GM23248 (cell line): ENCODE results near the gene GXYLT2. TPM values are rescaled to one million over a fixed set of nuclear protein-coding genes. Genes with fewer than 3 reads are reported as not detected.

Experiments
- DNase-seq: peaks from one replicate; pipeline ENCODE4 v3.0.0-alpha.2; 2015
- H2AFZ ChIP-seq: fragments of 200-600 bp; sonication (generic); 2 replicates; pipeline ENCODE4 v1.6.1; 2016; ENCODE audit warnings: antibody characterized with exemption
- H3F3A ChIP-seq: fragments of 200-600 bp; sonication (generic); 2 replicates; pipeline ENCODE4 v1.6.1; 2016; ENCODE audit warnings: mild to moderate bottlenecking, antibody characterized with exemption, mixed run types; ENCODE audit not compliant: insufficient read depth
- H3K27ac ChIP-seq: fragments of 200-600 bp; sonication (generic); 2 replicates; pipeline ENCODE4 v1.5.1; 2016; ENCODE audit warnings: mild to moderate bottlenecking
- H3K27me3 ChIP-seq: fragments of 200-600 bp; sonication (generic); replicated peaks from 2 replicates; pipeline ENCODE4 v1.6.1; 2016; ENCODE audit warnings: mild to moderate bottlenecking; ENCODE audit not compliant: insufficient read depth
- H3K36me3 ChIP-seq: fragments of 200-600 bp; sonication (generic); 2 replicates; pipeline ENCODE4 v1.6.1; 2016; ENCODE audit warnings: low read depth, mild to moderate bottlenecking
- H3K4me1 ChIP-seq: fragments of 200-600 bp; sonication (generic); 2 replicates; pipeline ENCODE4 v1.6.1; 2016; ENCODE audit warnings: mild to moderate bottlenecking; ENCODE audit not compliant: insufficient read depth
- H3K4me2 ChIP-seq: fragments of 200-600 bp; sonication (generic); one replicate; pipeline ENCODE4 v1.6.1; 2016; ENCODE audit warnings: mild to moderate bottlenecking; ENCODE audit not compliant: unreplicated experiment
- H3K4me3 ChIP-seq: fragments of 200-600 bp; sonication (generic); 2 replicates; pipeline ENCODE4 v1.5.1; 2016; ENCODE audit warnings: mild to moderate bottlenecking
- H3K79me2 ChIP-seq: fragments of 200-600 bp; sonication (generic); 2 replicates; pipeline ENCODE4 v1.6.1; 2016; ENCODE audit warnings: mild to moderate bottlenecking; ENCODE audit not compliant: insufficient read depth
- H3K9ac ChIP-seq: fragments of 200-600 bp; sonication (generic); 2 replicates; pipeline ENCODE4 v1.6.1; 2016; ENCODE audit warnings: mild to moderate bottlenecking
- H3K9me2 ChIP-seq: fragments of 200-600 bp; sonication (generic); 2 replicates; pipeline ENCODE4 v1.6.1; 2016; ENCODE audit warnings: mixed run types, mild to moderate bottlenecking, moderate library complexity; ENCODE audit not compliant: insufficient read depth
- H3K9me3 ChIP-seq: fragments of 200-600 bp; sonication (generic); one replicate; pipeline ENCODE4 v1.6.1; 2017; ENCODE audit warnings: low read depth
- H4K20me1 ChIP-seq: fragments of 200-600 bp; sonication (generic); 2 replicates; pipeline ENCODE4 v1.6.0; 2016; ENCODE audit not compliant: insufficient read depth
- EZH2 ChIP-seq: fragments of 200-600 bp; sonication (generic); IDR thresholded peaks from 2 replicates; pipeline ENCODE4 v1.6.1; 2018; ENCODE audit warnings: antibody characterized with exemption, mild to moderate bottlenecking; ENCODE audit not compliant: insufficient read depth, poor library complexity, severe bottlenecking
- EZH2phosphoT487 ChIP-seq: fragments of 200-600 bp; sonication (generic); IDR thresholded peaks from 2 replicates; pipeline ENCODE4 v1.6.1; 2018; ENCODE audit warnings: antibody characterized with exemption, moderate library complexity, mild to moderate bottlenecking, low read depth; ENCODE audit not compliant: insufficient read depth
- WGBS, 2 experiments: methylation state at CpG; one replicate each; pipeline ENCODE4 v1.1.6; 2015 to 2017; ENCODE audit warnings: low lambda C conversion rate in 2 of 2, low coverage in 1 of 2; ENCODE audit errors: missing lambda C conversion rate in 2 of 2; 5-methylcytosine and 5-hydroxymethylcytosine counted together
- in situ Hi-C: fragments of 300-500 bp; cut with MboI; formaldehyde crosslinking; loops from 2 replicates; pipeline ENCODE4 v1.15.0; 2020
- polyA plus RNA-seq: library from polyadenylated mRNA; unstranded; fragments of >200 nt; fragmentation: Nextera tagmentation; extraction: Ambion mirVana; gene quantifications from 2 replicates; pipeline ENCODE4 v1.2.1, GENCODE V29; 2016
- total RNA-seq: library from RNA; depleted of rRNA; stranded (reverse); fragments of >200 nt; shearing (Covaris generic); gene quantifications from 2 replicates; pipeline ENCODE4 v1.2.3, GENCODE V29; 2014

The GXYLT2 gene
- total and polyA plus RNA-seq, 2 experiments from 2014 or later = 1.2 to 13.2 TPM

- DNase-seq = no peak
- Histone ChIP-seq H3K9me2 (no peaks in the 10 kb centered on the region), H3K4me3 (no peak overlapping the region), H3F3A (no peaks in the 10 kb centered on the region), H3K27me3 (no peaks in the 10 kb centered on the region), H3K4me1 (no peaks in the 10 kb centered on the region), H3K9ac (no peak overlapping the region), H3K9me3 (no peaks in the 10 kb centered on the region), H3K4me2 (no peak overlapping the region), H3K36me3 (no peaks in the 10 kb centered on the region), H3K79me2 (no peaks in the 10 kb centered on the region), H3K27ac (no peak overlapping the region), H4K20me1 (no peaks in the 10 kb centered on the region), H2AFZ (no peak overlapping the region)
- in situ Hi-C loops = no loop called here
- 91 to 95% methylated on average over 8 of the region's 8 CpGs for WGBS, 2 experiments
- no peak for TF ChIP-seq EZH2
- TF ChIP-seq EZH2phosphoT487 = no peak
These were observed 69.5 kb downstream of the GXYLT2 start for GRCh38 chr3:72957297-72957696.

- Histone ChIP-seq H3K9me3 (no peaks in the 10 kb centered on the region), H3K4me3 (no peak overlapping the region)
- 92 to 96% methylated on average over 5 of the region's 5 CpGs for WGBS, 2 experiments
These were observed 71.5 kb downstream of the GXYLT2 start for GRCh38 chr3:72959336-72959735.

GRCh38 chr3:72960812-72961518, 73.1 kb downstream of the GXYLT2 start:
- no peak overlapping the region for H3K27ac ChIP-seq
- in situ Hi-C loops = no loop called here
- H3K4me3 ChIP-seq = no peak overlapping the region
- no peaks in the 10 kb centered on the region for H3K27me3 ChIP-seq
- H4K20me1 ChIP-seq = no peaks in the 10 kb centered on the region
- no peaks in the 10 kb centered on the region for H3K79me2 ChIP-seq
- peak; percentile 73 for DNase-seq
- TF ChIP-seq EZH2 (no peak), EZH2phosphoT487 (no peak)
- no peaks in the 10 kb centered on the region for H3K36me3 ChIP-seq
- H2AFZ ChIP-seq = no peak overlapping the region
- H3K4me1 ChIP-seq = no peaks in the 10 kb centered on the region
- WGBS, 2 experiments = 66 to 67% methylated on average over 7 of the region's 7 CpGs
- H3K9ac ChIP-seq = no peak overlapping the region
- no peak overlapping the region for H3K4me2 ChIP-seq
- no peaks in the 10 kb centered on the region for H3K9me2 ChIP-seq
- H3K9me3 ChIP-seq = no peaks in the 10 kb centered on the region
- H3F3A ChIP-seq = no peaks in the 10 kb centered on the region

More at GRCh38 chr3:72959336-72959735, 71.5 kb downstream of the GXYLT2 start:
- no peaks in the 10 kb centered on the region for H3F3A ChIP-seq
- H3K9me2 ChIP-seq = no peaks in the 10 kb centered on the region
- no peaks in the 10 kb centered on the region for H3K79me2 ChIP-seq
- no peak for DNase-seq
- H3K27ac ChIP-seq = no peak overlapping the region
- no peak overlapping the region for H3K4me2 ChIP-seq
- no peak overlapping the region for H2AFZ ChIP-seq
- H3K9ac ChIP-seq = no peak overlapping the region
- no peaks in the 10 kb centered on the region for H3K36me3 ChIP-seq
- H3K4me1 ChIP-seq = no peaks in the 10 kb centered on the region
- in situ Hi-C loops = no loop called here
- H4K20me1 ChIP-seq = no peaks in the 10 kb centered on the region
- H3K27me3 ChIP-seq = no peaks in the 10 kb centered on the region
- TF ChIP-seq EZH2phosphoT487 (no peak), EZH2 (no peak)

GRCh38 chr3:72961752-72962151, 73.9 kb downstream of the GXYLT2 start:
- in situ Hi-C loops = no loop called here
- no peak overlapping the region for H3K27ac ChIP-seq
- no peak overlapping the region for H3K9ac ChIP-seq
- WGBS, 2 experiments = 57 to 59% methylated on average over 4 of the region's 4 CpGs
- no peak for DNase-seq
- no peaks in the 10 kb centered on the region for H3K9me2 ChIP-seq
- no peaks in the 10 kb centered on the region for H3K79me2 ChIP-seq
- no peaks in the 10 kb centered on the region for H4K20me1 ChIP-seq
- H3K4me2 ChIP-seq = no peak overlapping the region
- no peaks in the 10 kb centered on the region for H3K4me1 ChIP-seq
- H3K36me3 ChIP-seq = no peaks in the 10 kb centered on the region
- no peak overlapping the region for H2AFZ ChIP-seq
- no peaks in the 10 kb centered on the region for H3K27me3 ChIP-seq
- H3F3A ChIP-seq = no peaks in the 10 kb centered on the region
- no peak overlapping the region for H3K4me3 ChIP-seq
- TF ChIP-seq EZH2 = no peak
- TF ChIP-seq EZH2phosphoT487 = no peak
- H3K9me3 ChIP-seq = no peaks in the 10 kb centered on the region
